A549 (cell line): ENCODE measurements around the gene ANKRD13C. TPM values are rescaled to one million over a fixed set of nuclear protein-coding genes. Genes with fewer than 3 reads are reported as not detected.

Source experiments
- ATAC-seq, 2 experiments: fragments of 200-7000 bp in 1 of 2; fragments of >200 bp in 1 of 2; cut with Nextera tagmentation in 1 of 2; cut with Tn5 transposase in 1 of 2; 3 replicates each; pipeline versions ENCODE4 v1.8.0 to v1.9.1; 2018 to 2020; ENCODE audit warnings: mild to moderate bottlenecking in 1 of 2, moderate library complexity in 1 of 2
- CTCF ChIA-PET: fragments of 300-600 bp; sonication (Branson Sonifier 250); formaldehyde crosslinking; extraction: SDS; loops from one replicate; lab custom pipeline; 2021; ENCODE audit warnings: antibody characterized with exemption, inconsistent platforms; lab: Yijun Ruan, JAX
- POLR2A ChIA-PET: fragments of 350-600 bp; formaldehyde crosslinking; extraction: SDS; loops from one replicate; lab custom pipeline; 2021; ENCODE audit warnings: antibody characterized with exemption, inconsistent platforms; lab: Yijun Ruan, JAX
- DNase-seq, 2 experiments: peaks; one replicate each; pipeline versions ENCODE4 v3.0.0 to v3.0.0-alpha.2; 2011 to 2016; ENCODE audit warnings: low read depth in 1 of 2, low spot score in 1 of 2
- FAIRE-seq: peaks from 2 replicates; lab custom pipeline; 2011; peaks lifted over from hg19 to GRCh38; lab: Jason Lieb, UNC
- H3K27ac ChIP-seq, 2 experiments: fragments of >200 bp; sonication (Bioruptor Twin); formaldehyde crosslinking; 3 replicates each; pipeline ENCODE4 v1.5.1; 2016 to 2017
- H3K4me1 ChIP-seq: fragments of >200 bp; sonication (Bioruptor Twin); formaldehyde crosslinking; 3 replicates; pipeline ENCODE4 v1.6.1; 2016
- H3K4me2 ChIP-seq: fragments of >200 bp; sonication (Bioruptor Twin); formaldehyde crosslinking; 3 replicates; pipeline ENCODE4 v1.6.1; 2016
- H3K4me3 ChIP-seq: fragments of >200 bp; sonication (Bioruptor Twin); formaldehyde crosslinking; 3 replicates; pipeline ENCODE4 v1.5.1; 2016
- H3K9me3 ChIP-seq: fragments of >200 bp; sonication (Bioruptor Twin); formaldehyde crosslinking; 3 replicates; pipeline ENCODE4 v1.6.1; 2016
- BHLHE40 ChIP-seq: IDR thresholded peaks from 2 replicates; pipeline ENCODE4 v1.6.1; 2012; ENCODE audit warnings: low read depth, low read length, inconsistent platforms
- ESRRA ChIP-seq: fragments of 150-350 bp; IDR thresholded peaks from 2 replicates; pipeline ENCODE4 v1.6.1; 2014; ENCODE audit warnings: mild to moderate bottlenecking, low read length, borderline replicate concordance
- FOSL2 ChIP-seq, 2 experiments: fragments of 450-650 bp in 1 of 2; fragments of >200 bp in 1 of 2; sonication (Bioruptor Twin) in 1 of 2; formaldehyde crosslinking; IDR thresholded peaks; 2 replicates each; pipeline versions ENCODE4 v1.5.0 to v1.6.1; 2016 to 2020; ENCODE audit warnings: mild to moderate bottlenecking in 1 of 2, moderate library complexity in 1 of 2
- GATA3 ChIP-seq: IDR thresholded peaks from 2 replicates; pipeline ENCODE4 v1.6.1; 2012; ENCODE audit warnings: borderline replicate concordance
- HEYL ChIP-seq: fragments of 250-450 bp; sonication (Bioruptor Pico); IDR thresholded peaks from 2 replicates; pipeline ENCODE4 v1.8.0; 2021; ENCODE audit warnings: mild to moderate bottlenecking, moderate library complexity
- HOXB5 ChIP-seq: fragments of 250-450 bp; sonication (Bioruptor Pico); IDR thresholded peaks from 2 replicates; pipeline ENCODE4 v1.5.0; 2020; ENCODE audit warnings: mild to moderate bottlenecking, moderate library complexity
- MAZ ChIP-seq: fragments of 150-350 bp; IDR thresholded peaks from 2 replicates; pipeline ENCODE4 v1.6.1; 2014; ENCODE audit warnings: antibody characterized with exemption, low read depth, low read length, borderline replicate concordance
- NPAS2 ChIP-seq: fragments of 250-450 bp; sonication (Bioruptor Pico); IDR thresholded peaks from 2 replicates; pipeline ENCODE4 v1.8.0; 2022; ENCODE audit warnings: mild to moderate bottlenecking, moderate library complexity, borderline replicate concordance
- NR3C1 ChIP-seq: fragments of >200 bp; sonication (Bioruptor Twin); formaldehyde crosslinking; IDR thresholded peaks from 3 replicates; pipeline ENCODE4 v1.6.1; 2017
- PHF8 ChIP-seq: fragments of 200-600 bp; sonication (generic); IDR thresholded peaks from 2 replicates; pipeline ENCODE4 v1.6.1; 2016; ENCODE audit warnings: low read depth, mild to moderate bottlenecking, antibody characterized with exemption, moderate library complexity, borderline replicate concordance
- RAD21 ChIP-seq, 2 experiments: fragments of >200 bp in 1 of 2; sonication (Bioruptor Twin) in 1 of 2; formaldehyde crosslinking in 1 of 2; IDR thresholded peaks in 1 of 2; conservative IDR thresholded peaks in 1 of 2; 2 replicates in 1 of 2; 3 replicates in 1 of 2; pipeline ENCODE4 v1.6.1; 2012 to 2018; ENCODE audit warnings: inconsistent platforms in 1 of 2
- RFX5 ChIP-seq: fragments of 450-650 bp; IDR thresholded peaks from 2 replicates; pipeline ENCODE4 v1.7.1; 2014; ENCODE audit warnings: antibody characterized with exemption, mild to moderate bottlenecking, moderate library complexity
- RNF2 ChIP-seq: fragments of 200-600 bp; sonication (generic); IDR thresholded peaks from 2 replicates; pipeline ENCODE4 v1.6.1; 2016; ENCODE audit warnings: low read depth, mild to moderate bottlenecking, antibody characterized with exemption, moderate library complexity, borderline replicate concordance
- SMC3 ChIP-seq: fragments of >200 bp; sonication (Bioruptor Twin); formaldehyde crosslinking; IDR thresholded peaks from 3 replicates; pipeline ENCODE4 v1.6.1; 2018; ENCODE audit warnings: inconsistent platforms
- SREBF2 ChIP-seq: fragments of 450-650 bp; IDR thresholded peaks from 2 replicates; pipeline ENCODE4 v1.6.1; 2014; ENCODE audit warnings: mild to moderate bottlenecking, moderate library complexity
- TFCP2L1 ChIP-seq: fragments of 250-450 bp; sonication (Bioruptor Pico); IDR thresholded peaks from 2 replicates; pipeline ENCODE4 v1.5.0; 2021; ENCODE audit warnings: mild to moderate bottlenecking
- TP53 ChIP-seq: fragments of 250-450 bp; sonication (Bioruptor Pico); IDR thresholded peaks from 2 replicates; pipeline ENCODE4 v1.5.0; 2021; ENCODE audit warnings: mild to moderate bottlenecking, moderate library complexity
- WGBS: methylation state at CpG from one replicate; pipeline ENCODE4 v1.1.6; 2017; ENCODE audit errors: missing lambda C conversion rate; 5-methylcytosine and 5-hydroxymethylcytosine counted together
- polyA plus RNA-seq, 4 experiments: library from polyadenylated mRNA; depleted of rRNA in 3 of 4; stranded (reverse); fragments of >200 nt; fragmentation: RNase III in 1 of 4; extraction: RNeasy Plus Mini Kit Qiagen cat#74134 plus additional on column Dnase treatment in 1 of 4; gene quantifications; 2 replicates in 3 of 4; 3 replicates in 1 of 4; pipeline ENCODE4 v1.2.3, GENCODE V29; 2011 to 2017
- TF ChIP-seq, protein P1 (sequence below): fragments of >200 bp; sonication (Bioruptor Twin); formaldehyde crosslinking; IDR thresholded peaks from 3 replicates; pipeline ENCODE4 v1.6.1; 2016
- TF ChIP-seq, protein P2 (sequence below): fragments of 150-350 bp; IDR thresholded peaks from 2 replicates; pipeline ENCODE4 v1.6.1; 2014; ENCODE audit warnings: low read depth, mild to moderate bottlenecking, low read length
- TF ChIP-seq, protein P3 (sequence below): IDR thresholded peaks from 2 replicates; pipeline ENCODE4 v1.6.1; 2012
- TF ChIP-seq, protein P4 (sequence below): fragments of 250-450 bp; sonication (Bioruptor Pico); IDR thresholded peaks from 2 replicates; pipeline ENCODE4 v1.5.0; 2021; ENCODE audit warnings: mild to moderate bottlenecking, moderate library complexity, borderline replicate concordance
- TF ChIP-seq, protein P5 (sequence below): fragments of >200 bp; sonication (Bioruptor Twin); formaldehyde crosslinking; IDR thresholded peaks from 2 replicates; pipeline ENCODE4 v1.6.1; 2016
- TF ChIP-seq, protein P6 (sequence below): IDR thresholded peaks from 2 replicates; pipeline ENCODE4 v1.6.1; 2012
- TF ChIP-seq, protein P7 (sequence below): fragments of 450-650 bp; IDR thresholded peaks from 2 replicates; pipeline ENCODE4 v1.6.1; 2014; ENCODE audit warnings: antibody characterized with exemption

ANKRD13C gene
- polyA plus RNA-seq, 2 of the 4 experiments (the other 2 are of a cell fraction): 8.1 to 12.5 TPM

DNA sequence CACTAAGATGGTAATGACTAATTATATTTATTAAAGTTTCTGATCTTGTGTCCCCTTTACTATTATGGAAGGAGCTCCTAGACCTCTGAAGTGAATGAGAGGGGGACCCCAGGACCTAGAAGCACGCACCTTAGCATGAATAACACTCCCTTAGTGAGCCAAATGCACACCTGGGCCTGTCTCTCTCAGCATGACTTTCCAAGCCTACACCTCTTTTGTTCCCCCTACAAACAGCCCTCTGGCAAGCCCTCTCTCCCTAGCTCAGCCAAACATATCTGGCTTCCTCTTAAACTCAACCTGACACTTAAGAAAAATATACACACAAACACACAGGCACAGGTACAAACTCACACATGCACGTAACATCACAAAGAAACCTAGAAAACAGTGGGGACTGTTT is 49.2 kb upstream of the ANKRD13C start:
- Histone ChIP-seq H3K4me1 (no peaks in the 10 kb centered on the region), H3K27ac (no peak overlapping the region), H3K4me2 (no peak overlapping the region), H3K9me3 (no peaks in the 10 kb centered on the region), H3K4me3 (no peak overlapping the region)
- CTCF ChIA-PET: no interaction called here
- DNase-seq (no peak), ATAC-seq (no peak), FAIRE-seq (no peak)
- POLR2A ChIA-PET: no interaction called here
- TF ChIP-seq RFX5: no peak
- no peak for TF ChIP-seq GATA3
- TF ChIP-seq RAD21 (conservative IDR thresholded peaks at IDR 0.05 in 1 of 2, IDR thresholded peaks at IDR 0.05 in 1 of 2): no peak
- no peak for TF ChIP-seq RNF2
- no peak for TF ChIP-seq MAZ
- no peak for TF ChIP-seq TP53
- TF ChIP-seq, protein P1, sequence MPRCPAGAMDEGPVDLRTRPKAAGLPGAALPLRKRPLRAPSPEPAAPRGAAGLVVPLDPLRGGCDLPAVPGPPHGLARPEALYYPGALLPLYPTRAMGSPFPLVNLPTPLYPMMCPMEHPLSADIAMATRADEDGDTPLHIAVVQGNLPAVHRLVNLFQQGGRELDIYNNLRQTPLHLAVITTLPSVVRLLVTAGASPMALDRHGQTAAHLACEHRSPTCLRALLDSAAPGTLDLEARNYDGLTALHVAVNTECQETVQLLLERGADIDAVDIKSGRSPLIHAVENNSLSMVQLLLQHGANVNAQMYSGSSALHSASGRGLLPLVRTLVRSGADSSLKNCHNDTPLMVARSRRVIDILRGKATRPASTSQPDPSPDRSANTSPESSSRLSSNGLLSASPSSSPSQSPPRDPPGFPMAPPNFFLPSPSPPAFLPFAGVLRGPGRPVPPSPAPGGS: no peak
- TF ChIP-seq HOXB5 (CRISPR knock-in tag): no peak
- TF ChIP-seq, all 56 proteins: peak for 0
- WGBS: 51% methylated on average over 2 of the region's 2 CpGs

DNA sequence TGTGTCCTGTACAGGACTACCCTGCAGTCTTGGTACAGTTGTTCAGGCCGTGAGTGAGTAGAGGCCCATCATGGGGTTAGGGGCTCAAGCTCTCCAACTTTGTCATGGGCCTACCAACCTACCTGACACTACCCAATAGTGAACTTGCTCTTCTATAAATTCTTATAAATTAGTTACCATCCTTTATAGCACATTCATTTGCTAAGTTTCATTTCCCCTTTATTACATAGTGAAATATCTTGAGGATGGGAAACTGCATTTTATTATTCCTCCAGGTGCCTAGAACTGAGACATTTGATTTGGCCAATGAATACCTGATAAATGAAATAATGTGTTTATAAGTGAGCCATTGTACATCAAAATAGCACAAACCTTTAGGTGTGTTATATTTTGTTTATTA is 47.5 kb upstream of the ANKRD13C start:
- Histone ChIP-seq H3K4me3 (no peak overlapping the region), H3K27ac (no peak overlapping the region), H3K4me2 (no peak overlapping the region), H3K9me3 (no peaks in the 10 kb centered on the region), H3K4me1 (no peaks in the 10 kb centered on the region)
- TF ChIP-seq FOSL2 (IDR thresholded peaks at IDR 0.05) (no peak), FOSL2 (CRISPR knock-in tag; IDR thresholded peaks at IDR 0.05) (no peak), PHF8 (no peak), ESRRA (no peak), SREBF2 (no peak), NR3C1 (no peak), RNF2 (no peak), HEYL (CRISPR knock-in tag) (no peak), SMC3 (no peak)
- TF ChIP-seq, protein P2, sequence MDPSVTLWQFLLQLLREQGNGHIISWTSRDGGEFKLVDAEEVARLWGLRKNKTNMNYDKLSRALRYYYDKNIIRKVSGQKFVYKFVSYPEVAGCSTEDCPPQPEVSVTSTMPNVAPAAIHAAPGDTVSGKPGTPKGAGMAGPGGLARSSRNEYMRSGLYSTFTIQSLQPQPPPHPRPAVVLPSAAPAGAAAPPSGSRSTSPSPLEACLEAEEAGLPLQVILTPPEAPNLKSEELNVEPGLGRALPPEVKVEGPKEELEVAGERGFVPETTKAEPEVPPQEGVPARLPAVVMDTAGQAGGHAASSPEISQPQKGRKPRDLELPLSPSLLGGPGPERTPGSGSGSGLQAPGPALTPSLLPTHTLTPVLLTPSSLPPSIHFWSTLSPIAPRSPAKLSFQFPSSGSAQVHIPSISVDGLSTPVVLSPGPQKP: no peak
- TF ChIP-seq, protein P1: no peak
- TF ChIP-seq, protein P3, sequence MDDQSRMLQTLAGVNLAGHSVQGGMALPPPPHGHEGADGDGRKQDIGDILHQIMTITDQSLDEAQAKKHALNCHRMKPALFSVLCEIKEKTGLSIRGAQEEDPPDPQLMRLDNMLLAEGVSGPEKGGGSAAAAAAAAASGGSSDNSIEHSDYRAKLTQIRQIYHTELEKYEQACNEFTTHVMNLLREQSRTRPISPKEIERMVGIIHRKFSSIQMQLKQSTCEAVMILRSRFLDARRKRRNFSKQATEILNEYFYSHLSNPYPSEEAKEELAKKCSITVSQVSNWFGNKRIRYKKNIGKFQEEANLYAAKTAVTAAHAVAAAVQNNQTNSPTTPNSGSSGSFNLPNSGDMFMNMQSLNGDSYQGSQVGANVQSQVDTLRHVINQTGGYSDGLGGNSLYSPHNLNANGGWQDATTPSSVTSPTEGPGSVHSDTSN: no peak
- no peak for DNase-seq
- ChIA-PET CTCF (no interaction called here), POLR2A (interaction anchor here (1.0 kb wide), 1 partner anchor 48 kb away, joined by 3 read pairs; the partner anchor contains the start of gene ANKRD13C)
- FAIRE-seq: no peak
- 58% methylated on average over 1 of the region's 1 CpG for WGBS
- no peak for ATAC-seq

DNA sequence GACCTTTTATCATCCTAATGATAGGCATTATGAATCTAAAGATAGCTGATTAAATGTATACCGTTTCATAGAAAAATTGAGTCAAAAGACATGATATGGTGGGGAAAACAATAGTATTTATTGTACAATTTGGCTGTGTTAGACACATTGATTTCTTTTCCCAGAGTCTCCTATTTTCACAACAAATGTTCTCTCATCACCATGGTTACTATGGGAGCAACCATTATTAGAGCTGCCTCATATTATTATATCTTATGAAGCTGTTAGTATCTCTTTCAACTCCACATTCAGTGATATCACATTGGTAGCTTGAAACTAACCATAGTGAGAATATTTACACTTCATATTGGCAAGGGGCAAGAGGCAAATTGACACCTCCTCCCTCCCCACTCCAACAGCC is 45.8 kb upstream of the ANKRD13C start:
- H3K4me1 ChIP-seq: no peaks in the 10 kb centered on the region
- DNase-seq (no peak), ATAC-seq (no peak), FAIRE-seq (no peak)
- POLR2A ChIA-PET: no interaction called here
- CTCF ChIA-PET: no interaction called here
- H3K27ac ChIP-seq: no peak overlapping the region
- no peak overlapping the region for H3K4me3 ChIP-seq
- 61% methylated on average over 1 of the region's 1 CpG for WGBS
- no peak overlapping the region for H3K4me2 ChIP-seq
- H3K9me3 ChIP-seq: no peaks in the 10 kb centered on the region
- TF ChIP-seq BHLHE40: no peak
- TF ChIP-seq, protein P4, sequence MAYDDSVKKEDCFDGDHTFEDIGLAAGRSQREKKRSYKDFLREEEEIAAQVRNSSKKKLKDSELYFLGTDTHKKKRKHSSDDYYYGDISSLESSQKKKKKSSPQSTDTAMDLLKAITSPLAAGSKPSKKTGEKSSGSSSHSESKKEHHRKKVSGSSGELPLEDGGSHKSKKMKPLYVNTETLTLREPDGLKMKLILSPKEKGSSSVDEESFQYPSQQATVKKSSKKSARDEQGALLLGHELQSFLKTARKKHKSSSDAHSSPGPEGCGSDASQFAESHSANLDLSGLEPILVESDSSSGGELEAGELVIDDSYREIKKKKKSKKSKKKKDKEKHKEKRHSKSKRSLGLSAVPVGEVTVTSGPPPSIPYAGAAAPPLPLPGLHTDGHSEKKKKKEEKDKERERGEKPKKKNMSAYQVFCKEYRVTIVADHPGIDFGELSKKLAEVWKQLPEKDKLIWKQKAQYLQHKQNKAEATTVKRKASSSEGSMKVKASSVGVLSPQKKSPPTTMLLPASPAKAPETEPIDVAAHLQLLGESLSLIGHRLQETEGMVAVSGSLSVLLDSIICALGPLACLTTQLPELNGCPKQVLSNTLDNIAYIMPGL: no peak
- TF ChIP-seq, protein P5, sequence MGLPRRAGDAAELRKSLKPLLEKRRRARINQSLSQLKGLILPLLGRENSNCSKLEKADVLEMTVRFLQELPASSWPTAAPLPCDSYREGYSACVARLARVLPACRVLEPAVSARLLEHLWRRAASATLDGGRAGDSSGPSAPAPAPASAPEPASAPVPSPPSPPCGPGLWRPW: no peak
- TF ChIP-seq, protein P2: no peak
- TF ChIP-seq NPAS2 (CRISPR knock-in tag): no peak
- TF ChIP-seq, protein P6, sequence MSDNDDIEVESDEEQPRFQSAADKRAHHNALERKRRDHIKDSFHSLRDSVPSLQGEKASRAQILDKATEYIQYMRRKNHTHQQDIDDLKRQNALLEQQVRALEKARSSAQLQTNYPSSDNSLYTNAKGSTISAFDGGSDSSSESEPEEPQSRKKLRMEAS: no peak
- TF ChIP-seq, protein P7, sequence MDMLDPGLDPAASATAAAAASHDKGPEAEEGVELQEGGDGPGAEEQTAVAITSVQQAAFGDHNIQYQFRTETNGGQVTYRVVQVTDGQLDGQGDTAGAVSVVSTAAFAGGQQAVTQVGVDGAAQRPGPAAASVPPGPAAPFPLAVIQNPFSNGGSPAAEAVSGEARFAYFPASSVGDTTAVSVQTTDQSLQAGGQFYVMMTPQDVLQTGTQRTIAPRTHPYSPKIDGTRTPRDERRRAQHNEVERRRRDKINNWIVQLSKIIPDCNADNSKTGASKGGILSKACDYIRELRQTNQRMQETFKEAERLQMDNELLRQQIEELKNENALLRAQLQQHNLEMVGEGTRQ: no peak
- TF ChIP-seq TFCP2L1 (CRISPR knock-in tag): no peak
- TF ChIP-seq HEYL (CRISPR knock-in tag): no peak
